Stimulated activated CD8-positive, alpha-beta memory T cell treated with anti-CD3 and anti-CD28 coated beads, Interleukin-15, amount 100 ng/mL, for 4 hours (primary cell): Measurements from ENCODE around the gene PTPRU.

ENCODE experiments used
- DNase-seq, 2 donors: peaks; one replicate each; pipeline ENCODE4 v3.0.0-alpha.2; 2020; ENCODE audit warnings: low read depth in 2 of 2

PTPRU gene

GRCh38 chr1:29235955-29236711 is at the start of gene PTPRU:
Gene PTPRU (plus strand): TSS chr1:29236522. CDS start chr1:29236645, 123 bp downstream.
- DNase-seq = peak; percentile 36 to 56

- DNase-seq = no peak
These were observed 49.6 kb upstream of the PTPRU start for GRCh38 chr1:29186707-29187106.

GRCh38 chr1:29190718-29191117 is 45.6 kb upstream of the PTPRU start:
- DNase-seq = no peak

- no peak for DNase-seq
These were observed 42.4 kb upstream of the PTPRU start for GRCh38 chr1:29193879-29194455.

GRCh38 chr1:29195881-29196291 is 40.4 kb upstream of the PTPRU start:
- no peak for DNase-seq

- no peak for DNase-seq
These were observed 39.3 kb upstream of the PTPRU start for GRCh38 chr1:29196863-29197589.

GRCh38 chr1:29197590-29197924 is 38.8 kb upstream of the PTPRU start:
- no peak for DNase-seq

- DNase-seq = no peak
These were observed 38.3 kb upstream of the PTPRU start for GRCh38 chr1:29197993-29198392.

- no peak for DNase-seq
These were observed 35.3 kb upstream of the PTPRU start for GRCh38 chr1:29200906-29201594.

GRCh38 chr1:29201595-29202051 is 34.7 kb upstream of the PTPRU start:
- DNase-seq = no peak

GRCh38 chr1:29202053-29202452 is 34.3 kb upstream of the PTPRU start:
- DNase-seq = no peak

GRCh38 chr1:29202584-29203340 is 33.6 kb upstream of the PTPRU start:
- peak; percentile 56 to 79 for DNase-seq

GRCh38 chr1:29208442-29208841 is 27.9 kb upstream of the PTPRU start:
- no peak for DNase-seq

GRCh38 chr1:29209173-29209572 is 27.1 kb upstream of the PTPRU start:
- no peak for DNase-seq

- DNase-seq = no peak
These were observed 25.8 kb upstream of the PTPRU start for GRCh38 chr1:29210278-29211085.

- no peak for DNase-seq
These were observed 25.0 kb upstream of the PTPRU start for GRCh38 chr1:29211086-29212030.

GRCh38 chr1:29213055-29213454 is 23.3 kb upstream of the PTPRU start:
- no peak for DNase-seq

GRCh38 chr1:29217633-29218032 is 18.7 kb upstream of the PTPRU start:
- no peak for DNase-seq

GRCh38 chr1:29218223-29218622 is 18.1 kb upstream of the PTPRU start:
- no peak for DNase-seq

GRCh38 chr1:29221296-29221695 is 15.0 kb upstream of the PTPRU start:
- no peak for DNase-seq
